Endodermal cell (in vitro differentiated cells): Measurements from ENCODE around the gene FAM186B. TPM values are rescaled to one million over a fixed set of nuclear protein-coding genes. Genes with fewer than 3 reads are reported as not detected.

Experiments used
- DNase-seq: peaks from one replicate; pipeline ENCODE4 v3.0.0-alpha.2; 2017
- H3K27ac ChIP-seq: 2 replicates; pipeline ENCODE4 v1.5.1; 2013; ENCODE audit warnings: mild to moderate bottlenecking, low read depth, low read length, moderate library complexity
- H3K27me3 ChIP-seq: 2 replicates; pipeline ENCODE4 v1.6.1; 2013; ENCODE audit warnings: mild to moderate bottlenecking, low read length, moderate library complexity; ENCODE audit not compliant: insufficient read depth, control insufficient read depth, poor library complexity, severe bottlenecking
- H3K36me3 ChIP-seq: 2 replicates; pipeline ENCODE4 v1.7.0; 2013; ENCODE audit warnings: mild to moderate bottlenecking, low read length, moderate library complexity; ENCODE audit not compliant: control insufficient read depth, insufficient read depth
- H3K4me1 ChIP-seq: one replicate; pipeline ENCODE4 v1.7.0; 2013; ENCODE audit warnings: low read length; ENCODE audit not compliant: control insufficient read depth, insufficient read depth
- H3K4me3 ChIP-seq: 2 replicates; pipeline ENCODE4 v1.5.1; 2013; ENCODE audit warnings: mild to moderate bottlenecking, low read length, moderate library complexity
- H3K9ac ChIP-seq: 2 replicates; pipeline ENCODE4 v1.6.1; 2013; ENCODE audit warnings: mild to moderate bottlenecking, low read length, moderate library complexity; ENCODE audit not compliant: poor library complexity, severe bottlenecking; ENCODE audit errors: extremely low read depth
- H3K9me3 ChIP-seq: 2 replicates; pipeline ENCODE4 v1.6.1; 2013; ENCODE audit warnings: mild to moderate bottlenecking, low read length, moderate library complexity; ENCODE audit not compliant: control insufficient read depth
- H3K27ac Mint-ChIP-seq: 2 replicates; pipeline ENCODE4 v1.8.0; 2020; ENCODE audit warnings: mixed read lengths
- H3K27me3 Mint-ChIP-seq: 2 replicates; pipeline ENCODE4 v1.8.0; 2021; ENCODE audit warnings: mild to moderate bottlenecking, mixed read lengths; ENCODE audit not compliant: insufficient read depth
- H3K36me3 Mint-ChIP-seq: 2 replicates; pipeline ENCODE4 v1.8.0; 2020; ENCODE audit warnings: low read depth, mixed read lengths
- H3K4me1 Mint-ChIP-seq: 2 replicates; pipeline ENCODE4 v1.8.0; 2020; ENCODE audit warnings: mixed read lengths
- H3K4me3 Mint-ChIP-seq: 2 replicates; pipeline ENCODE4 v1.8.0; 2020; ENCODE audit warnings: mild to moderate bottlenecking, moderate library complexity, mixed read lengths
- H3K9me3 Mint-ChIP-seq: 2 replicates; pipeline ENCODE4 v1.8.0; 2020; ENCODE audit warnings: mild to moderate bottlenecking, mixed read lengths
- CTCF ChIP-seq: fragments of 200-600 bp; sonication (generic); conservative IDR thresholded peaks from 2 replicates; pipeline ENCODE4 v1.5.0; 2021; ENCODE audit warnings: antibody characterized with exemption, mild to moderate bottlenecking
- WGBS, 2 experiments: methylation state at CpG; one replicate each; pipeline versions ENCODE4 v1.1.5 to v1.1.7; 2013; ENCODE audit warnings: missing lambda C conversion rate in 2 of 2, mixed read lengths in 1 of 2; ENCODE audit not compliant: insufficient coverage in 1 of 2, insufficient read length in 1 of 2; 5-methylcytosine and 5-hydroxymethylcytosine counted together
- total RNA-seq, 2 donors: library from RNA; stranded (reverse); fragmentation: NEBNext Ultra II Directional in 1 of 2; extraction: Animal tissue kit (Norgen Biotek cat#: 25700) in 1 of 2; gene quantifications; 2 replicates in 1 of 2; 3 replicates in 1 of 2; pipeline ENCODE4 v1.2.1, GENCODE V29; 2021

The FAM186B gene
- total RNA-seq, 2 donors from 2014 or later: 0.22 to 0.26 TPM

- Histone ChIP-seq H3K4me1 (no peaks in the 10 kb centered on the region), H3K9ac (no peak overlapping the region), H3K4me3 (no peak overlapping the region), H3K36me3 (peaks cover 5% of the 10 kb centered on the region), H3K27me3 (no peaks in the 10 kb centered on the region), H3K27ac (no peak overlapping the region), H3K9me3 (no peaks in the 10 kb centered on the region)
- WGBS, 2 experiments: 90 to 91% methylated on average over 3 of the region's 3 CpGs
- Mint-ChIP-seq H3K9me3 (no peaks in the 10 kb centered on the region), H3K4me3 (no peak overlapping the region), H3K27me3 (peaks cover 1% of the 10 kb centered on the region), H3K4me1 (peaks cover 13% of the 10 kb centered on the region), H3K27ac (no peak overlapping the region), H3K36me3 (no peaks in the 10 kb centered on the region)
- TF ChIP-seq CTCF: no peak
- DNase-seq: peak; percentile 39
Observed at GRCh38 chr12:49627752-49628360, 22.4 kb upstream of the FAM186B start.

- H3K4me1 Mint-ChIP-seq: peaks cover 17% of the 10 kb centered on the region
- Histone ChIP-seq H3K9me3 (no peaks in the 10 kb centered on the region), H3K4me3 (no peak overlapping the region), H3K36me3 (no peaks in the 10 kb centered on the region), H3K27me3 (no peaks in the 10 kb centered on the region), H3K27ac (no peak overlapping the region), H3K9ac (no peak overlapping the region), H3K4me1 (no peaks in the 10 kb centered on the region)
- H3K36me3 Mint-ChIP-seq: no peaks in the 10 kb centered on the region
- WGBS, 2 experiments: 88% methylated on average over 1 of the region's 1 CpG; no CpG with 5 or more reads in 1 of the 2 experiments
- peak; percentile 53 for DNase-seq
- H3K27me3 Mint-ChIP-seq: peaks cover 3% of the 10 kb centered on the region
- H3K4me3 Mint-ChIP-seq: no peak overlapping the region
- no peaks in the 10 kb centered on the region for H3K9me3 Mint-ChIP-seq
- no peak overlapping the region for H3K27ac Mint-ChIP-seq
- no peak for TF ChIP-seq CTCF
Observed at GRCh38 chr12:49626836-49627235, 21.4 kb upstream of the FAM186B start.

- Mint-ChIP-seq H3K4me3 (no peak overlapping the region), H3K4me1 (peaks cover 17% of the 10 kb centered on the region), H3K36me3 (no peaks in the 10 kb centered on the region), H3K27ac (no peak overlapping the region), H3K27me3 (peaks cover 3% of the 10 kb centered on the region), H3K9me3 (no peaks in the 10 kb centered on the region)
- peak; percentile 13 for TF ChIP-seq CTCF
- WGBS, 2 experiments: 91% methylated on average over 6 of the region's 6 CpGs
- Histone ChIP-seq H3K4me3 (no peak overlapping the region), H3K9ac (no peak overlapping the region), H3K36me3 (no peaks in the 10 kb centered on the region), H3K4me1 (no peaks in the 10 kb centered on the region), H3K27ac (no peak overlapping the region), H3K27me3 (no peaks in the 10 kb centered on the region), H3K9me3 (no peaks in the 10 kb centered on the region)
- DNase-seq: peak; percentile 36
Observed at GRCh38 chr12:49626169-49626835, 20.9 kb upstream of the FAM186B start.
